ENCODE data around the gene ALPG. TPM values are rescaled to one million over a fixed set of nuclear protein-coding genes. Genes with fewer than 3 reads are reported as not detected.

Gene ALPG
- total and polyA plus RNA-seq, 4 donors: not detected

GRCh38 chr2:232416521-232417470, 10.2 kb downstream of the ALPG start:
- WGBS: 94% methylated on average over 17 of the region's 17 CpGs
- Histone ChIP-seq H3K4me1 (ENCODE audit: control insufficient read depth in 4 of 4, insufficient read depth in 4 of 4, low read length in 3 of 4) (peaks cover 0 to 29% (median 18%) of the 10 kb centered on the region in 4 donors), H3K9ac (ENCODE audit: low read depth in 1 of 2, low read length in 2 of 2) (no peak overlapping the region), H3K36me3 (ENCODE audit: control insufficient read depth in 4 of 4, insufficient read depth in 3 of 4, low read depth in 1 of 4, low read length in 3 of 4) (no peaks in the 10 kb centered on the region), H3K9me3 (ENCODE audit: control insufficient read depth in 4 of 4, low read length in 3 of 4) (peaks cover 0 to 2% (median 0%) of the 10 kb centered on the region in 4 donors), H3K4me3 (ENCODE audit: low read depth in 1 of 3, low read length in 3 of 3) (no peak overlapping the region), H3K27ac (ENCODE audit: low read depth in 1 of 2, low read length in 2 of 2) (no peak overlapping the region), H3K27me3 (ENCODE audit: control insufficient read depth in 4 of 4, insufficient read depth in 4 of 4, low read length in 3 of 4) (peaks cover 2 to 16% (median 11%) of the 10 kb centered on the region in 4 donors)
- DNase-seq (ENCODE audit: low spot score): no peak
- no peak for TF ChIP-seq RXRA (IDR thresholded peaks at IDR 0.05)
- no peak for TF ChIP-seq JUND (IDR thresholded peaks at IDR 0.05)
- TF ChIP-seq REST (IDR thresholded peaks at IDR 0.05): no peak
- TF ChIP-seq SP1 (IDR thresholded peaks at IDR 0.05): no peak
- TF ChIP-seq EGR1 (IDR thresholded peaks at IDR 0.05; ENCODE audit: low read depth in 2 of 2): no peak
- TF ChIP-seq RAD21 (IDR thresholded peaks at IDR 0.05): no peak
- TF ChIP-seq FOXA2 (IDR thresholded peaks at IDR 0.05): no peak
- TF ChIP-seq GABPA (IDR thresholded peaks at IDR 0.05 in 1 of 2, conservative IDR thresholded peaks at IDR 0.05 in 1 of 2): no peak
- no peak for TF ChIP-seq YY1 (IDR thresholded peaks at IDR 0.05)
- no peak for TF ChIP-seq NR2F2 (IDR thresholded peaks at IDR 0.05)

GRCh38 chr2:232417489-232417888, 10.8 kb downstream of the ALPG start:
- Histone ChIP-seq H3K9ac (ENCODE audit: low read depth in 1 of 2, low read length in 2 of 2) (no peak overlapping the region), H3K36me3 (ENCODE audit: control insufficient read depth in 4 of 4, insufficient read depth in 3 of 4, low read depth in 1 of 4, low read length in 3 of 4) (no peaks in the 10 kb centered on the region), H3K27me3 (ENCODE audit: control insufficient read depth in 4 of 4, insufficient read depth in 4 of 4, low read length in 3 of 4) (peaks cover 4 to 16% (median 12%) of the 10 kb centered on the region in 4 donors), H3K27ac (ENCODE audit: low read depth in 1 of 2, low read length in 2 of 2) (no peak overlapping the region), H3K4me3 (ENCODE audit: low read depth in 1 of 3, low read length in 3 of 3) (no peak overlapping the region), H3K4me1 (ENCODE audit: control insufficient read depth in 4 of 4, insufficient read depth in 4 of 4, low read length in 3 of 4) (peaks cover 0 to 29% (median 18%) of the 10 kb centered on the region in 4 donors), H3K9me3 (ENCODE audit: control insufficient read depth in 4 of 4, low read length in 3 of 4) (peaks cover 1 to 9% (median 4%) of the 10 kb centered on the region in 4 donors)
- WGBS: 70% methylated on average over 5 of the region's 5 CpGs
- TF ChIP-seq TAF1 (conservative IDR thresholded peaks at IDR 0.05): no peak
- TF ChIP-seq SP1 (IDR thresholded peaks at IDR 0.05): no peak
- no peak for TF ChIP-seq ZBTB33 (IDR thresholded peaks at IDR 0.05)
- TF ChIP-seq RXRA (IDR thresholded peaks at IDR 0.05): no peak
- TF ChIP-seq FOXA2 (IDR thresholded peaks at IDR 0.05): no peak
- TF ChIP-seq NR2F2 (IDR thresholded peaks at IDR 0.05): no peak
- no peak for DNase-seq (ENCODE audit: low spot score)

Measured in liver (tissue), 9 donors.